Loucy (cell line): ENCODE data around the gene EDC3.

Experiments used
- CTCF ChIP-seq: fragments of 200-600 bp; sonication (generic); conservative IDR thresholded peaks from 2 replicates; pipeline ENCODE4 v1.5.1; 2014; ENCODE audit warnings: mild to moderate bottlenecking, antibody characterized with exemption, low read length
- EZH2phosphoT487 ChIP-seq: fragments of 200-600 bp; IDR thresholded peaks from 2 replicates; pipeline ENCODE4 v1.6.1; 2018; ENCODE audit warnings: antibody characterized with exemption, mild to moderate bottlenecking, moderate library complexity, borderline replicate concordance

- TF ChIP-seq CTCF: no peak
- TF ChIP-seq EZH2phosphoT487: no peak
These were observed 111.6 kb downstream of the EDC3 start for GRCh38 chr15:74584204-74584603.
